Ascending aorta (tissue), 2 donors: ENCODE data around the gene LIPM. TPM values are rescaled to one million over a fixed set of nuclear protein-coding genes. Genes with fewer than 3 reads are reported as not detected.

Source experiments
- DNase-seq, 2 donors: peaks; one replicate each; pipeline ENCODE4 v3.0.0-alpha.2; 2019; ENCODE audit warnings: low spot score in 2 of 2
- H3K27ac ChIP-seq, 2 donors: fragments of 200-600 bp; sonication (generic); one replicate each; pipeline ENCODE4 v1.5.1; 2016 to 2017; ENCODE audit warnings: mild to moderate bottlenecking in 1 of 2
- H3K27me3 ChIP-seq: fragments of 200-600 bp; sonication (generic); one replicate; pipeline ENCODE4 v1.5.1; 2017
- H3K36me3 ChIP-seq, 2 donors: fragments of 200-600 bp; sonication (generic); one replicate each; pipeline ENCODE4 v1.5.1; 2016
- H3K4me1 ChIP-seq, 2 donors: fragments of 200-600 bp; sonication (generic); one replicate each; pipeline ENCODE4 v1.5.1; 2016 to 2017; ENCODE audit warnings: mild to moderate bottlenecking in 1 of 2
- H3K4me3 ChIP-seq, 2 donors: fragments of 200-600 bp; sonication (generic); one replicate each; pipeline ENCODE4 v1.5.1; 2016 to 2017; ENCODE audit warnings: mild to moderate bottlenecking in 1 of 2
- H3K9me3 ChIP-seq, 2 donors: fragments of 200-600 bp; sonication (generic); one replicate each; pipeline ENCODE4 v1.5.1; 2016
- intact Hi-C: fragments of 100-400 bp; cut with DNase I; formaldehyde crosslinking; loops from one replicate; pipeline ENCODE4 v1.15.1; 2023
- total RNA-seq: library from RNA; depleted of rRNA; stranded (reverse); fragments of >200 nt; gene quantifications from one replicate; pipeline ENCODE4 v1.1.0, GENCODE V29; 2016
- TF ChIP-seq, protein P1 (sequence below), 3 experiments: fragments of 200-600 bp in 2 of 3; fragments of 450-650 bp in 1 of 3; sonication (generic) in 2 of 3; IDR thresholded peaks; one replicate each; pipeline ENCODE4 v1.5.1; 2016 to 2019; ENCODE audit warnings: antibody characterized with exemption in 3 of 3, mild to moderate bottlenecking in 1 of 3, moderate library complexity in 1 of 3

Gene LIPM
- total RNA-seq, 1 donor from 2014 or later: not detected

DNA sequence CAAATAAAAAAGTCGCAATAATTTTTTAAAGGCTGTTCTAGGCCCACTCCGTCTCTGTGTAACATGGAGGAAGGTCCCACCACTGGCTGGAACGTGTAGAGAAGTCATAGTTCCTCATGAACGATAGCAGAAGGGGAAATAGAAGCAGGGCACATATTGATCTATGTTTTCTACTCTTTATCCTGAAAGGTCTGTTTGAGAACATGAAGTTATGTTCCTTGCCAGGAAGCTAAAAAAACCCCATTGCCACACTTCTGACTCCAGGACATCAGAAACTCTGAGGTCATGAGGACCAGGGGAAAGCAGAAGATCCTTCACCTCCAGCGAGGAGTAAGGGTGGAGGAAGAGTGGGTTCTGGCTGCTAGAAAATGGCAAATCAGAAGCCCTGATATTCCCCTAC lies 38.4 kb downstream of the LIPM start:
- Histone ChIP-seq H3K27ac (no peak overlapping the region), H3K9me3 (no peaks in the 10 kb centered on the region), H3K4me3 (no peak overlapping the region), H3K36me3 (no peaks in the 10 kb centered on the region), H3K27me3 (no peaks in the 10 kb centered on the region), H3K4me1 (peaks cover 0 to 2% of the 10 kb centered on the region in 2 donors)
- TF ChIP-seq, protein P1, sequence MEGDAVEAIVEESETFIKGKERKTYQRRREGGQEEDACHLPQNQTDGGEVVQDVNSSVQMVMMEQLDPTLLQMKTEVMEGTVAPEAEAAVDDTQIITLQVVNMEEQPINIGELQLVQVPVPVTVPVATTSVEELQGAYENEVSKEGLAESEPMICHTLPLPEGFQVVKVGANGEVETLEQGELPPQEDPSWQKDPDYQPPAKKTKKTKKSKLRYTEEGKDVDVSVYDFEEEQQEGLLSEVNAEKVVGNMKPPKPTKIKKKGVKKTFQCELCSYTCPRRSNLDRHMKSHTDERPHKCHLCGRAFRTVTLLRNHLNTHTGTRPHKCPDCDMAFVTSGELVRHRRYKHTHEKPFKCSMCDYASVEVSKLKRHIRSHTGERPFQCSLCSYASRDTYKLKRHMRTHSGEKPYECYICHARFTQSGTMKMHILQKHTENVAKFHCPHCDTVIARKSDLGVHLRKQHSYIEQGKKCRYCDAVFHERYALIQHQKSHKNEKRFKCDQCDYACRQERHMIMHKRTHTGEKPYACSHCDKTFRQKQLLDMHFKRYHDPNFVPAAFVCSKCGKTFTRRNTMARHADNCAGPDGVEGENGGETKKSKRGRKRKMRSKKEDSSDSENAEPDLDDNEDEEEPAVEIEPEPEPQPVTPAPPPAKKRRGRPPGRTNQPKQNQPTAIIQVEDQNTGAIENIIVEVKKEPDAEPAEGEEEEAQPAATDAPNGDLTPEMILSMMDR (IDR thresholded peaks at IDR 0.05): no peak
- no peak for DNase-seq
- intact Hi-C loops: no loop called here

DNA sequence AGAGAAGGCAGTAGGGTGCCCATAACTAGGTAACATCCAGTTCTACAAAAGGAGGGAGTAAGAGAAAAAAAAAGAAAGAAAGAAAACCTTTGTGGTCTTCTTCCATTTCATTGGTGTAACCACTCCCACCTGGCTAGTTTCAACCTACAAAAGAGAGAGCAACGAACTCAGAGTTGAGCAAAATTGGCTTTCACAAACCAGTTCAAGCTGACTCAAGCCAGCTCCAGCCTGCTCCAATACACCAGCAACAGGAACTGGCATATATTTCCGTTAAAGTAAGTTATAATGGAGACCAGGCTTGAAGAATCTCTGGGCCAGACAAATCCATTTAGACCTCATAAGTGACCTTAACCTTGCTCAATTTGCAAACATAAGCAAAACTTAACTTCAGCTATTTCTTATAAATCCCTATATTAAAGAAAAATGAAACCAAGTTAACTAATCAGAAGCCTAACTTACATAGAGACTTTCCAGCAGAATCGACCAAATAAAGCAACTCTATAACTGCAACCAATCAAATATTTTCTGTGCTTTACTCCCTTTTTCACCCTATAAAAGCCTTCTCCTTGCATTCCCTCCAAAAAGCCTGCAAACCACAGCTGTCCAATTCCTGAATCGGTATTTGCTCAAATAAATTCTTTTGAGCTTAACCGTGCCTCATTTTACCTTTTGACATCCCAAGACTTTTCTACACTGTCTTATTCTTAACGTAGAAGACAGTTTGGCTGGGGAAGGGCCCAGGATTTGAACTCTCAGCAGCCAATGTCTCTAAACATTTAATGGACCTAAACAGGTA lies 39.0 kb downstream of the LIPM start:
- Histone ChIP-seq H3K27me3 (no peaks in the 10 kb centered on the region), H3K9me3 (no peaks in the 10 kb centered on the region), H3K4me1 (no peaks in the 10 kb centered on the region), H3K27ac (no peak overlapping the region), H3K36me3 (no peaks in the 10 kb centered on the region), H3K4me3 (no peak overlapping the region)
- DNase-seq: no peak
- intact Hi-C loops: no loop called here
- TF ChIP-seq, protein P1 (IDR thresholded peaks at IDR 0.05): no peak

DNA sequence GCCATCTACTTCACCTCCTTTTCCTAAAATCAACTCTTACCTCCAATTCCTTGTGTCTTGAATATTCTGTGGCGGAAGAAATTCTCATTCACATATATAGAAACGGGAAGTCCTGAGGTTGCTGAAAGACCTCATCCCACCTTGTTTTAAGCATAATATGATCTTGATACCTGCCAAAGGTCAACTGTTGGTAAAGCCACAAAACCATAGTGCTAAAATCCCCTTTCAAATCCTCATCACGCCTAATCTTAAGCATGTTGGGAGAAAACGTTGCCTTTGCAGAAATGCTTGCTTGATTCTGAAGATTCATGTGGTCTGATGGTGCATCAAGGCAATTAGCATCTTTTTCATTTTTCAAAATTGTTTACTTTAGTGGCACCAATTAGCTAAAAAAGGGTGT lies 40.6 kb downstream of the LIPM start:
- intact Hi-C loops: no loop called here
- H3K27me3 ChIP-seq: no peaks in the 10 kb centered on the region
- no peak for DNase-seq

DNA sequence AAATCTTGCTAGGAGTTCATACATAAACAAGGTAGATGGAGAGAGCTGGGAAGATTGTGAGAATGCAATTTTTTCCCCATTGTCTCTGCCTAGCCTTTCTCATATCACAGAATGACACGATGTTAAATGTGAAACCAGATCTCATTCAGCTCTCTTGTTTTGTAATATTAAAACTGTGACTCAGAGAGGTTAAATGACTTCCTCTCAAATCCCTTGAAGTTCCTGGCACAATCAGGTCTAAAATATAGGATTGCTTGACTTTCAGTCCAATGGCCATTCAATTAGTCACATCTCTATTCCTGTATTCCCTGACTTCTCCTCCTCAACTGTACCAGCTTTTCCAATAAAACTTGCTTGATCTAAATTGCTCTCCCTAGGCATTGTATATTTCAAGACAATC lies 46.0 kb downstream of the LIPM start:
- H3K4me3 ChIP-seq: no peak overlapping the region
- H3K9me3 ChIP-seq: no peaks in the 10 kb centered on the region
- intact Hi-C loops: no loop called here
- no peak for DNase-seq
- no peaks in the 10 kb centered on the region for H3K36me3 ChIP-seq
- no peak overlapping the region for H3K27ac ChIP-seq
- TF ChIP-seq, protein P1 (IDR thresholded peaks at IDR 0.05): no peak
- H3K4me1 ChIP-seq: no peaks in the 10 kb centered on the region
- H3K27me3 ChIP-seq: no peaks in the 10 kb centered on the region

More for the DNA sequence above, 40.6 kb downstream of the LIPM start:
- no peaks in the 10 kb centered on the region for H3K4me1 ChIP-seq
- no peaks in the 10 kb centered on the region for H3K9me3 ChIP-seq
- H3K36me3 ChIP-seq: no peaks in the 10 kb centered on the region
- no peak overlapping the region for H3K27ac ChIP-seq
- TF ChIP-seq, protein P1 (IDR thresholded peaks at IDR 0.05): no peak
- no peak overlapping the region for H3K4me3 ChIP-seq

DNA sequence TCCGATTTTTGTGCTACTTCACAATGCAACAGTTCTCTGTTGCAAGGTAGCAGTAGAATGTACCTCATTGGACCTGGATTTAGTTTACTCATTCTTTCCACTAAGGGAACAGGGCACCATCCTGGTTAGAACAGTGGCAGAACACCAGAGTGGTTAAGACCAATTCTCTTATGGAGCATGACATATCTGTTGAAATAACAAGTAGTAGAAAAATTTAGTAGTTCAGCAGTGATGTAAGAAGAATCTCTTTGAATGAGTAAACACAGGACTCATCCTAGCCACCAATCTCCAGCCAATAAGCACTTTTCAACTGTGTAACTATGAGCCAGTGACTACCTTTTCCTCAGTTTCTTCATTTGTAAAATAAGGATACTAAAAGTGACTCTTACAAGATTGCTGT lies 46.7 kb downstream of the LIPM start:
- no peak for DNase-seq
- TF ChIP-seq, protein P1 (IDR thresholded peaks at IDR 0.05): no peak
- Histone ChIP-seq H3K4me3 (no peak overlapping the region), H3K27ac (no peak overlapping the region), H3K36me3 (no peaks in the 10 kb centered on the region), H3K4me1 (no peaks in the 10 kb centered on the region), H3K27me3 (no peaks in the 10 kb centered on the region), H3K9me3 (no peaks in the 10 kb centered on the region)
- intact Hi-C loops: no loop called here
